ENCODE data around the gene KIF12. TPM values are rescaled to one million over a fixed set of nuclear protein-coding genes. Genes with fewer than 3 reads are reported as not detected.

The KIF12 gene
- total and polyA plus RNA-seq, 2 experiments from 2014 or later, result 39.9 to 97.3 TPM

DNA sequence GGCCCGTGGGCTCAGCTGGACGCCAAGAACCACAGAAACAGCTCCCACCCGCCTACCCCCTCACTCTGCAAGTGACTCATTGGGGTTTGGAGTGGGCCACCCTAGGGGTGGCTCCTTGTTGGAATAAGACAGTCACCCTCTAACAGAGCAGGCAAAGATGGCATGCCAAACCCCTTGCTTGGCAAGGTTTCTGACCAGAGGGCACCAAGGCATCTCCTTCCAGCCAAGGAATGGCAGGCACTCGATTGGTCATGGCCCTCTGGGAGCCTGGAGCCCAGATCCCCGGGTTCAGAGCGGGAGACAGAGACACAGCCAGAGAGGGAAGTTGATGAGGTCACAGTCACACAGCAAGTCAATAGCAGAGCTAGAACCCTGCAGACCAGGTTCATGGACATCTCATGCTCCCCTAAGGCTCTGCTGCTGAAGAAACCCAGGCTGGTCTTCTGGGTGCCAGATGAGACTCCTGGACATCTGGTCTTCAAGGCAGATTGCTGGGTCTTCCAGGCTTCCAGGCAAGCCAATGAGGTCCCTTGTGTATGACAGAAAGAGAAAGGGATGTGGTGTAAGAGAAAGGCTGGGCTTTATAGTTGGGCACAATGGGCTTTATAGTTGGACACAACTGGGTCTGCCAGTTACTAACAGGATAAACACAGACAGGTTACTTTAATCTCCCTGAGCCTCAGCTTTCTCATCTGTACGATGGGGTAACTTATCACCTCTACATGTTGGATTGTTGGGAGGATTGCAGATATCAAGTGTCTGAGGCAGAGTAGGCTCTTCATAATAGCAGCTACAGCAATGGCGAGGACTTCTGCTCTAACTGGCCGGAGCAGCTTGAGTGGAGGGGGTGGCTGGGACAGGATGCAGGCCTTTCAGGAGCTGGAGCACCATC lies 23.3 kb upstream of the KIF12 start:
- no peak overlapping the region for H3K27ac ChIP-seq
- no peaks in the 10 kb centered on the region for H3K79me2 ChIP-seq
- no peak for TF ChIP-seq EZH2phosphoT487 (IDR thresholded peaks at IDR 0.05; ENCODE audit: low read depth, severe bottlenecking, unreplicated experiment)
- no peak overlapping the region for H3K4me2 ChIP-seq
- no peaks in the 10 kb centered on the region for H3K9me3 ChIP-seq (ENCODE audit: low read depth)
- no peaks in the 10 kb centered on the region for H3K9me2 ChIP-seq (replicated peaks; ENCODE audit: insufficient read depth)
- H3K4me3 ChIP-seq, result no peak overlapping the region
- H4K20me1 ChIP-seq (ENCODE audit: insufficient read depth, poor library complexity, severe bottlenecking), result no peaks in the 10 kb centered on the region
- H3K4me1 ChIP-seq (ENCODE audit: insufficient read depth), result peaks cover 55% of the 10 kb centered on the region
- H3K27me3 ChIP-seq, result no peaks in the 10 kb centered on the region
- no peak for DNase-seq (ENCODE audit: low spot score)
- no peak overlapping the region for H2AFZ ChIP-seq
- WGBS (ENCODE audit: low lambda C conversion rate, missing lambda C conversion rate), result 92% methylated on average over 8 of the region's 9 CpGs
- no peaks in the 10 kb centered on the region for H3K36me3 ChIP-seq (replicated peaks; ENCODE audit: insufficient read depth, low read depth)

DNA sequence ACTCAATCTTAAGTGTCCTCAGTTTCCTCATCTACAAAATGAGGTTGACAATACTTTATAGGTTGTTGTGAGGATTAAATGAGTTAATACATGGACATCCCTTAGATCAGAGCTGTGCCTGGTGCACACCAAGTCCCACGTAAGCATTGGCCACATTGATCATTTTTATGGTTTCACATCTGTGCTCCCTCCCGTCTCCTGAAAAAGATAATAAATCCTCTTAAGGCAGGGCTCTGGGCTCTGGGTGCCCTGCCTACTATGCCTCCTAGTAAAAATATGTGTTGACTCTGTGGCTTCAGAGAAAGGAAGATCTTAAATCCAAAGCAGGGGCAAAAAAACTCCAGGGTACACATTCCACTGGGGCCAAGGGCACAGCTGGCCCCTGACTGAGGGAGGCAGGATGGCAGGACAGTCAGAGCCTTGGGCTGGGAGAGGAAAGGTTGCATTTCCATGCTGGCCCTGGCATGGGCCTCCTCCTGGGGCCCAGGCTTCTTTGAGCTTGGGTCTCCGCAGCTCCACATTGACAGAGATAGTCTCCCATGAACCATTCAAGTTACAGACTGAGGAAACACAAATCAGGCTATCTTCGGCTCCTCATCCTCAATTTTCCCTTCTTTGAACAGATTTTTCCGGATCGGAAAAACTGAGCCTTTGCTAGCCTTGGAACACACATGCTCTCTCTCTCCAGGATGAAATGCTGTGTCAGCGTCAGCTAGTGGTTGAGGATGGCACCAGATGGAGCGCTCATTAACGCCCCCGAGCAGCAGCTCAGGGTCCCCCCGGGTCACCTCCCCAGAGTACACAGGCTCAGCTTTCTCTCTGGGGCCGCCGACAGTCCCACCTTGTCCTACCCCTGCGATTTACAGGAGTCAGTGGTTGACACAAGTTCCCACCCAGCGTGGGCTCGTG lies 22.4 kb upstream of the KIF12 start:
- no peaks in the 10 kb centered on the region for H3K79me2 ChIP-seq
- no peak for DNase-seq (ENCODE audit: low spot score)
- no peaks in the 10 kb centered on the region for H3K27me3 ChIP-seq
- H3K36me3 ChIP-seq (replicated peaks; ENCODE audit: insufficient read depth, low read depth), result no peaks in the 10 kb centered on the region
- peaks cover 55% of the 10 kb centered on the region for H3K4me1 ChIP-seq (ENCODE audit: insufficient read depth)
- no peaks in the 10 kb centered on the region for H3K9me3 ChIP-seq (ENCODE audit: low read depth)
- no peaks in the 10 kb centered on the region for H3K9me2 ChIP-seq (replicated peaks; ENCODE audit: insufficient read depth)
- H3K27ac ChIP-seq, result peak overlapping the region; percentile 5
- no peak overlapping the region for H3K4me3 ChIP-seq
- no peak overlapping the region for H3K4me2 ChIP-seq
- no peak for TF ChIP-seq EZH2 (IDR thresholded peaks at IDR 0.05; ENCODE audit: borderline replicate concordance)
- WGBS (ENCODE audit: low lambda C conversion rate, missing lambda C conversion rate), result 87% methylated on average over 14 of the region's 16 CpGs
- H4K20me1 ChIP-seq (ENCODE audit: insufficient read depth, poor library complexity, severe bottlenecking), result no peaks in the 10 kb centered on the region
- no peak overlapping the region for H2AFZ ChIP-seq

DNA sequence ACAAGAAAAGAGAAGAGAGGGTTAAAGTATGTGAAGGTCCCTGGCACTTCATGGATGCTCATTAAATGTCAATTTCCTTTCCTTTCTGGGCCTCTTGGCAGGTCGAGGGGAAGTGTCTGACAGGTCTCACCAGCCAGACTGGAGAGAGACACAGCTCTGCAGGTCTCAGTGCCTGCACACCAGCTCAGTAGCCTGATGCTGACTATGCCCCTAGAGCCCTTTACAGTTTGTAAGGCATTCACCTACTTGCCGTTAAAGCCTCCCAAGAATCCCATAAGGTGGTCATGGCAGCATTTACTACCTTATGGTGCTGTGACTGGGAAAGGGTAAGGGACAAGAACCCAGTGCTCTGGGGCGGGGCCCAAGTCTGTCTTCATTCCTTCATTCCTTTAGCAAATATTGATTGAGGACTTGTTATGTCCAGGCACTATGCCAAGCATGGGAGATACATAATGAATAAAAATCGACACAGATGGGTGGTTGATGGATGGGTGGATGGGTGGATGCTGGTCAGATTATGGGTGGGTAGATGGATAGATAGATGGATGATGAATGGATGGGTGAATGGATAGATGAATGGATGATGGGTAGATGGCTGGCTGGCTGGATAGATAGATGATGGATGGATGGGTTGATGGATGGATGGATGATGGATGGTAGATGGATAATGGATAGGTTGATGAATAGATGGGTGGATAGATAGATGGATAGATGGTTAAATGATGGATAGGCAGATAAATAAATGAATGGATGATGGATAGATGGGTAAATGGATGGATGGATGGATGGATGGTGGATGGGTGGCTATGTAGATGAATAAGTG lies 21.3 kb upstream of the KIF12 start:
- no peaks in the 10 kb centered on the region for H3K36me3 ChIP-seq (replicated peaks; ENCODE audit: insufficient read depth, low read depth)
- H3K4me3 ChIP-seq, result no peak overlapping the region
- no peak overlapping the region for H2AFZ ChIP-seq
- H4K20me1 ChIP-seq (ENCODE audit: insufficient read depth, poor library complexity, severe bottlenecking), result no peaks in the 10 kb centered on the region
- WGBS (ENCODE audit: low lambda C conversion rate, missing lambda C conversion rate), result 56% methylated on average over 4 of the region's 4 CpGs
- TF ChIP-seq EZH2phosphoT487 (IDR thresholded peaks at IDR 0.05; ENCODE audit: low read depth, severe bottlenecking, unreplicated experiment) (no peak), EZH2 (IDR thresholded peaks at IDR 0.05; ENCODE audit: borderline replicate concordance) (no peak)
- TF ChIP-seq, protein P1, sequence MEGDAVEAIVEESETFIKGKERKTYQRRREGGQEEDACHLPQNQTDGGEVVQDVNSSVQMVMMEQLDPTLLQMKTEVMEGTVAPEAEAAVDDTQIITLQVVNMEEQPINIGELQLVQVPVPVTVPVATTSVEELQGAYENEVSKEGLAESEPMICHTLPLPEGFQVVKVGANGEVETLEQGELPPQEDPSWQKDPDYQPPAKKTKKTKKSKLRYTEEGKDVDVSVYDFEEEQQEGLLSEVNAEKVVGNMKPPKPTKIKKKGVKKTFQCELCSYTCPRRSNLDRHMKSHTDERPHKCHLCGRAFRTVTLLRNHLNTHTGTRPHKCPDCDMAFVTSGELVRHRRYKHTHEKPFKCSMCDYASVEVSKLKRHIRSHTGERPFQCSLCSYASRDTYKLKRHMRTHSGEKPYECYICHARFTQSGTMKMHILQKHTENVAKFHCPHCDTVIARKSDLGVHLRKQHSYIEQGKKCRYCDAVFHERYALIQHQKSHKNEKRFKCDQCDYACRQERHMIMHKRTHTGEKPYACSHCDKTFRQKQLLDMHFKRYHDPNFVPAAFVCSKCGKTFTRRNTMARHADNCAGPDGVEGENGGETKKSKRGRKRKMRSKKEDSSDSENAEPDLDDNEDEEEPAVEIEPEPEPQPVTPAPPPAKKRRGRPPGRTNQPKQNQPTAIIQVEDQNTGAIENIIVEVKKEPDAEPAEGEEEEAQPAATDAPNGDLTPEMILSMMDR (IDR thresholded peaks at IDR 0.05; ENCODE audit: poor library complexity), result no peak
- H3K4me2 ChIP-seq, result peak overlapping the region; percentile 45
- no peak for DNase-seq (ENCODE audit: low spot score)
- H3K9me3 ChIP-seq (ENCODE audit: low read depth), result no peaks in the 10 kb centered on the region
- H3K27me3 ChIP-seq, result no peaks in the 10 kb centered on the region
- peaks cover 55% of the 10 kb centered on the region for H3K4me1 ChIP-seq (ENCODE audit: insufficient read depth)
- H3K27ac ChIP-seq, result peak overlapping the region; percentile 87
- no peaks in the 10 kb centered on the region for H3K9me2 ChIP-seq (replicated peaks; ENCODE audit: insufficient read depth)
- H3K79me2 ChIP-seq, result no peaks in the 10 kb centered on the region
